H1 (cell line): Measurements from ENCODE around the gene TAS2R38. TPM values are rescaled to one million over a fixed set of nuclear protein-coding genes. Genes with fewer than 3 reads are reported as not detected.

Experiments
- CTCF ChIA-PET: fragments of 300-600 bp; sonication (Branson Sonifier 250); formaldehyde crosslinking; loops from one replicate; lab custom pipeline; 2021; ENCODE audit not compliant: partially characterized antibody; lab: Charles Lee
- POLR2A ChIA-PET: fragments of 300-600 bp; sonication (Branson Sonifier 250); formaldehyde crosslinking; loops from one replicate; lab custom pipeline; 2021; ENCODE audit warnings: inconsistent platforms; ENCODE audit not compliant: partially characterized antibody; lab: Charles Lee
- DNase-seq, 2 experiments: peaks; one replicate each; pipeline versions ENCODE4 v3.0.0 to v3.0.0-alpha.2; 2010 to 2022; ENCODE audit warnings: low spot score in 2 of 2, low read depth in 1 of 2, mixed read lengths in 1 of 2
- FAIRE-seq: peaks from 2 replicates; lab custom pipeline; 2011; peaks lifted over from hg19 to GRCh38; lab: Jason Lieb, UNC
- H2AFZ ChIP-seq: 2 replicates; pipeline ENCODE4 v1.8.1; 2012; ENCODE audit warnings: low read length, inconsistent platforms
- H2AK5ac ChIP-seq: 2 replicates; pipeline ENCODE4 v1.6.1; 2013; ENCODE audit warnings: low read depth, low read length
- H2BK120ac ChIP-seq: replicated peaks from 2 replicates; pipeline ENCODE3; 2013; ENCODE audit warnings: low read depth, low read length, inconsistent platforms
- H2BK12ac ChIP-seq: 2 replicates; pipeline ENCODE4 v1.6.1; 2013; ENCODE audit warnings: low read depth, low read length
- H2BK15ac ChIP-seq: 2 replicates; pipeline ENCODE4 v1.6.1; 2013; ENCODE audit warnings: low read length
- H2BK20ac ChIP-seq: 2 replicates; pipeline ENCODE4 v1.6.1; 2013; ENCODE audit warnings: low read length
- H2BK5ac ChIP-seq: 2 replicates; pipeline ENCODE4 v1.6.1; 2013; ENCODE audit warnings: low read depth, low read length
- H3K14ac ChIP-seq: 2 replicates; pipeline ENCODE4 v1.6.1; 2013; ENCODE audit warnings: inconsistent platforms; ENCODE audit not compliant: insufficient read length
- H3K18ac ChIP-seq: 2 replicates; pipeline ENCODE4 v1.6.1; 2013; ENCODE audit warnings: low read length; ENCODE audit errors: extremely low read depth
- H3K23ac ChIP-seq: 2 replicates; pipeline ENCODE4 v1.6.1; 2013; ENCODE audit warnings: inconsistent platforms; ENCODE audit not compliant: insufficient read length
- H3K23me2 ChIP-seq: 2 replicates; pipeline ENCODE4 v1.6.1; 2013; ENCODE audit warnings: low read depth, low read length
- H3K27ac ChIP-seq: 2 replicates; pipeline ENCODE4 v1.6.1; 2011; ENCODE audit warnings: low read depth, low read length, inconsistent platforms
- H3K27me3 ChIP-seq, 4 experiments: replicated peaks in 1 of 4; 1 replicate in 1 of 4; 2 replicates in 3 of 4; pipeline versions ENCODE4 v1.6.1 to v1.8.1; 2011 to 2013; ENCODE audit warnings: low read length in 3 of 4, mild to moderate bottlenecking in 3 of 4, inconsistent platforms in 2 of 4, mixed read lengths in 2 of 4, moderate library complexity in 1 of 4; ENCODE audit not compliant: control insufficient read depth in 3 of 4, insufficient read depth in 3 of 4; ENCODE audit errors: extremely low read depth in 1 of 4
- H3K36me3 ChIP-seq, 4 experiments: 2 replicates each; pipeline versions ENCODE4 v1.6.1 to v1.8.1; 2011 to 2013; ENCODE audit warnings: mild to moderate bottlenecking in 4 of 4, low read length in 3 of 4, moderate library complexity in 2 of 4, control low read depth in 1 of 4, inconsistent platforms in 1 of 4; ENCODE audit not compliant: insufficient read depth in 4 of 4, control insufficient read depth in 2 of 4
- H3K4ac ChIP-seq: replicated peaks from 2 replicates; pipeline ENCODE3; 2013; ENCODE audit warnings: low read length, low read depth, mixed read lengths, inconsistent platforms; ENCODE audit not compliant: insufficient read length
- H3K4me1 ChIP-seq, 4 experiments: replicated peaks in 1 of 4; 1 replicate in 1 of 4; 2 replicates in 3 of 4; pipeline versions ENCODE4 v1.6.1 to v1.8.1; 2011 to 2013; ENCODE audit warnings: low read length in 3 of 4, inconsistent platforms in 2 of 4, mixed read lengths in 1 of 4; ENCODE audit not compliant: insufficient read depth in 4 of 4, control insufficient read depth in 3 of 4
- H3K4me2 ChIP-seq, 2 experiments: 2 replicates each; pipeline versions ENCODE4 v1.6.1 to v1.8.1; 2011 to 2013; ENCODE audit warnings: low read depth in 2 of 2, low read length in 2 of 2, control low read depth in 1 of 2, inconsistent platforms in 1 of 2, mild to moderate bottlenecking in 1 of 2; ENCODE audit not compliant: insufficient read depth in 1 of 2
- H3K4me3 ChIP-seq, 4 experiments: fragments of 200-600, 300-600 bp in 1 of 4; sonication (generic), shearing (Covaris generic), sonication (Bioruptor Twin) in 1 of 4; 2 replicates each; pipeline versions ENCODE4 v1.5.1 to v1.8.1; 2011 to 2016; ENCODE audit warnings: low read length in 4 of 4, low read depth in 3 of 4, control low read depth in 2 of 4, inconsistent platforms in 2 of 4, mild to moderate bottlenecking in 2 of 4, mixed read lengths in 1 of 4, moderate library complexity in 1 of 4; ENCODE audit not compliant: insufficient read depth in 2 of 4; ENCODE audit errors: extremely low read depth in 1 of 4
- H3K56ac ChIP-seq: replicated peaks from 2 replicates; pipeline ENCODE3; 2013; ENCODE audit warnings: low read depth, mild to moderate bottlenecking, mixed read lengths, low read length, inconsistent platforms; ENCODE audit not compliant: insufficient read length
- H3K79me1 ChIP-seq: 2 replicates; pipeline ENCODE4 v1.6.1; 2013; ENCODE audit warnings: low read depth, low read length, control low read depth
- H3K79me2 ChIP-seq, 2 experiments: 2 replicates each; pipeline versions ENCODE4 v1.6.1 to v1.8.1; 2012 to 2013; ENCODE audit warnings: low read length in 2 of 2, mild to moderate bottlenecking in 2 of 2, inconsistent platforms in 1 of 2; ENCODE audit not compliant: insufficient read depth in 2 of 2, control insufficient read depth in 1 of 2
- H3K9ac ChIP-seq, 4 experiments: replicated peaks in 1 of 4; 1 replicate in 1 of 4; 2 replicates in 3 of 4; pipeline versions ENCODE4 v1.6.1 to v1.8.1; 2011 to 2013; ENCODE audit warnings: low read depth in 3 of 4, low read length in 3 of 4, control low read depth in 2 of 4, mild to moderate bottlenecking in 2 of 4, moderate library complexity in 2 of 4, inconsistent platforms in 1 of 4; ENCODE audit errors: extremely low read depth in 1 of 4
- H3K9me3 ChIP-seq, 2 experiments: 2 replicates each; pipeline versions ENCODE4 v1.6.1 to v1.8.1; 2012 to 2013; ENCODE audit warnings: mild to moderate bottlenecking in 2 of 2, moderate library complexity in 2 of 2, control low read depth in 1 of 2, inconsistent platforms in 1 of 2, low read depth in 1 of 2, low read length in 1 of 2, mixed read lengths in 1 of 2; ENCODE audit not compliant: insufficient read depth in 2 of 2
- H4K20me1 ChIP-seq, 2 experiments: replicated peaks in 1 of 2; 2 replicates each; pipeline versions ENCODE3 to v1.8.1; 2011 to 2013; ENCODE audit warnings: inconsistent platforms in 2 of 2, low read length in 2 of 2, mild to moderate bottlenecking in 1 of 2; ENCODE audit not compliant: insufficient read depth in 2 of 2, control insufficient read depth in 1 of 2
- H4K5ac ChIP-seq: 2 replicates; pipeline ENCODE4 v1.6.1; 2013; ENCODE audit warnings: low read length, low read depth, mixed read lengths, inconsistent platforms; ENCODE audit not compliant: insufficient read length
- H4K8ac ChIP-seq: 2 replicates; pipeline ENCODE4 v1.8.0; 2013; ENCODE audit warnings: mild to moderate bottlenecking, moderate library complexity, low read length, inconsistent platforms; ENCODE audit not compliant: insufficient read depth; ENCODE audit errors: extremely low read depth
- H4K91ac ChIP-seq: replicated peaks from 2 replicates; pipeline ENCODE3; 2013; ENCODE audit warnings: low read length, mixed read lengths, inconsistent platforms; ENCODE audit not compliant: insufficient read length
- EP300 ChIP-seq, 2 experiments: IDR thresholded peaks; 1 replicate in 1 of 2; 2 replicates in 1 of 2; pipeline ENCODE4 v1.6.1; 2011 to 2012; ENCODE audit warnings: low read depth in 2 of 2, low read length in 2 of 2, mild to moderate bottlenecking in 2 of 2, borderline replicate concordance in 1 of 2, inconsistent platforms in 1 of 2, moderate library complexity in 1 of 2
- FOSL1 ChIP-seq: IDR thresholded peaks from 2 replicates; pipeline ENCODE4 v1.6.1; 2011; ENCODE audit warnings: mild to moderate bottlenecking, low read depth, low read length, moderate library complexity; ENCODE audit not compliant: insufficient read depth
- GTF2F1 ChIP-seq: IDR thresholded peaks from 2 replicates; pipeline ENCODE4 v1.6.1; 2012; ENCODE audit warnings: low read depth, low read length, improper control_type of control experiment, borderline replicate concordance
- JUND ChIP-seq: IDR thresholded peaks from 2 replicates; pipeline ENCODE4 v1.6.1; 2011; ENCODE audit warnings: mild to moderate bottlenecking, improper control_type of control experiment, low read length
- KDM5A ChIP-seq: fragments of 200-600 bp; IDR thresholded peaks from 2 replicates; pipeline ENCODE4 v1.7.1; 2012; ENCODE audit warnings: mild to moderate bottlenecking, low read length, inconsistent platforms, mixed read lengths
- POLR2AphosphoS5 ChIP-seq: IDR thresholded peaks from 2 replicates; pipeline ENCODE4 v1.6.1; 2011; ENCODE audit warnings: low read depth, low read length
- SIRT6 ChIP-seq: IDR thresholded peaks from one replicate; pipeline ENCODE4 v1.7.1; 2012; ENCODE audit warnings: low read length, inconsistent platforms
- SIX5 ChIP-seq: IDR thresholded peaks from 2 replicates; pipeline ENCODE4 v1.6.1; 2011; ENCODE audit warnings: mild to moderate bottlenecking, low read depth, low read length
- WGBS, 2 experiments: shearing (Covaris generic) in 1 of 2; methylation state at CpG; one replicate each; pipeline versions ENCODE4 v1.1.6 to v1.1.7; 2013 to 2015; ENCODE audit warnings: low lambda C conversion rate in 2 of 2, mixed read lengths in 2 of 2, inconsistent platforms in 1 of 2, low coverage in 1 of 2, missing lambda C conversion rate in 1 of 2; ENCODE audit not compliant: insufficient replicate concordance in 2 of 2, insufficient coverage in 1 of 2, insufficient read length in 1 of 2; ENCODE audit errors: extremely low coverage in 1 of 2, missing lambda C conversion rate in 1 of 2; 5-methylcytosine and 5-hydroxymethylcytosine counted together
- polyA plus RNA-seq, 7 experiments: library from polyadenylated mRNA; depleted of rRNA in 3 of 7; stranded (reverse) in 5 of 7; unstranded in 2 of 7; fragments of >200 nt in 5 of 7; fragments of 200-250 nt in 2 of 7; gene quantifications; 1 replicate in 5 of 7; 2 replicates in 1 of 7; 4 replicates in 1 of 7; pipeline versions ENCODE4 v1.2.1 to v1.2.3, GENCODE V29; 2011 to 2013; ENCODE audit warnings: missing spikeins in 2 of 7, mixed read lengths in 2 of 7
- total RNA-seq: library from RNA; stranded (reverse); fragmentation: NEBNext Ultra II Directional; extraction: Animal tissue kit (Norgen Biotek cat#: 25700); gene quantifications from 2 replicates; pipeline ENCODE4 v1.2.1, GENCODE V29; 2021

TAS2R38 gene
- total and polyA plus RNA-seq, 2 of the 8 experiments (the other 6 are each of a cell fraction or from before 2014, with no cell fraction given): 0.11 TPM; not detected in 1

DNA sequence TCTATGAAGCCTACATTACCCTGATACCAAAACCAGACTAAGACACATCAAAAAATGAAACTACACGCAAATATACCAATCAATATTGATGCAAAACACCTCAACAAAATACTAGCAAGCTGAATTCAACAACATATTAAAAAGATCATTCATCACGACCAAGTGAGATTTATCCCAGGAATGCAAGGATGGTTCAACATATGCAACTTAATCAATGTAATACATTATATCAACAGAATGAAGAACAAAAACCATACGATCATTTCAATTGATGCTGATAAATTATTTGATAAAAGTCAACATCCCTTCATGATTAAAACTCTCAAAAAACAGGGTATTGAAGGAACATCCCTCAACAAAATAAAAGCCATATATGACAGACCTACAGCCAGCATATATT, 32.5 kb downstream of the TAS2R38 start:
- POLR2A ChIA-PET: no interaction called here
- Histone ChIP-seq H3K14ac (no peak overlapping the region), H3K23ac (no peak overlapping the region), H3K23me2 (no peaks in the 10 kb centered on the region), H2AK5ac (no peak overlapping the region), H3K79me1 (no peaks in the 10 kb centered on the region), H3K9me3 (no peaks in the 10 kb centered on the region), H3K4me3 (no peak overlapping the region), H2BK12ac (no peak overlapping the region), H2BK20ac (no peak overlapping the region), H3K9ac (no peak overlapping the region), H3K4me1 (no peaks in the 10 kb centered on the region), H2AFZ (no peak overlapping the region)
- CTCF ChIA-PET: no interaction called here
- TF ChIP-seq FOSL1 (no peak), POLR2AphosphoS5 (no peak), EP300 (IDR thresholded peaks at IDR 0.05; ENCODE audit: borderline replicate concordance in 1 of 2, low read depth in 2 of 2, low read length in 2 of 2) (no peak), GTF2F1 (no peak), SIX5 (no peak), SIRT6 (no peak), JUND (no peak), KDM5A (no peak)
- TF ChIP-seq, all 59 proteins: peak for 0
- Histone ChIP-seq H3K36me3 (no peaks in the 10 kb centered on the region), H3K27ac (no peak overlapping the region), H2BK15ac (no peak overlapping the region), H3K4me2 (no peak overlapping the region), H2BK5ac (no peak overlapping the region), H3K27me3 (no peaks in the 10 kb centered on the region), H3K79me2 (no peaks in the 10 kb centered on the region), H3K4ac (no peak overlapping the region), H4K91ac (no peak overlapping the region), H4K5ac (no peak overlapping the region), H3K18ac (no peak overlapping the region), H4K20me1 (no peaks in the 10 kb centered on the region), H2BK120ac (no peak overlapping the region), H3K56ac (no peak overlapping the region), H4K8ac (no peak overlapping the region)
- DNase-seq (no peak), FAIRE-seq (no peak)
- 90% methylated on average over 3 of the region's 3 CpGs; no CpG with 5 or more reads in 1 of the 2 experiments for WGBS, 2 experiments
